H1 (cell line): ENCODE results near the gene IDI2. TPM values are rescaled to one million over a fixed set of nuclear protein-coding genes. Genes with fewer than 3 reads are reported as not detected.

Experiments used
- CTCF ChIA-PET: fragments of 300-600 bp; sonication (Branson Sonifier 250); formaldehyde crosslinking; loops from one replicate; lab custom pipeline; 2021; ENCODE audit not compliant: partially characterized antibody; lab: Charles Lee
- POLR2A ChIA-PET: fragments of 300-600 bp; sonication (Branson Sonifier 250); formaldehyde crosslinking; loops from one replicate; lab custom pipeline; 2021; ENCODE audit warnings: inconsistent platforms; ENCODE audit not compliant: partially characterized antibody; lab: Charles Lee
- DNase-seq, 2 experiments: peaks; one replicate each; pipeline versions ENCODE4 v3.0.0 to v3.0.0-alpha.2; 2010 to 2022; ENCODE audit warnings: low spot score in 2 of 2, low read depth in 1 of 2, mixed read lengths in 1 of 2
- FAIRE-seq: peaks from 2 replicates; lab custom pipeline; 2011; peaks lifted over from hg19 to GRCh38; lab: Jason Lieb, UNC
- H2AFZ ChIP-seq: 2 replicates; pipeline ENCODE4 v1.8.1; 2012; ENCODE audit warnings: low read length, inconsistent platforms
- H2AK5ac ChIP-seq: 2 replicates; pipeline ENCODE4 v1.6.1; 2013; ENCODE audit warnings: low read depth, low read length
- H2BK120ac ChIP-seq: replicated peaks from 2 replicates; pipeline ENCODE3; 2013; ENCODE audit warnings: low read depth, low read length, inconsistent platforms
- H2BK12ac ChIP-seq: 2 replicates; pipeline ENCODE4 v1.6.1; 2013; ENCODE audit warnings: low read depth, low read length
- H2BK15ac ChIP-seq: 2 replicates; pipeline ENCODE4 v1.6.1; 2013; ENCODE audit warnings: low read length
- H2BK20ac ChIP-seq: 2 replicates; pipeline ENCODE4 v1.6.1; 2013; ENCODE audit warnings: low read length
- H2BK5ac ChIP-seq: 2 replicates; pipeline ENCODE4 v1.6.1; 2013; ENCODE audit warnings: low read depth, low read length
- H3K14ac ChIP-seq: 2 replicates; pipeline ENCODE4 v1.6.1; 2013; ENCODE audit warnings: inconsistent platforms; ENCODE audit not compliant: insufficient read length
- H3K18ac ChIP-seq: 2 replicates; pipeline ENCODE4 v1.6.1; 2013; ENCODE audit warnings: low read length; ENCODE audit errors: extremely low read depth
- H3K23ac ChIP-seq: 2 replicates; pipeline ENCODE4 v1.6.1; 2013; ENCODE audit warnings: inconsistent platforms; ENCODE audit not compliant: insufficient read length
- H3K23me2 ChIP-seq: 2 replicates; pipeline ENCODE4 v1.6.1; 2013; ENCODE audit warnings: low read depth, low read length
- H3K27ac ChIP-seq: 2 replicates; pipeline ENCODE4 v1.6.1; 2011; ENCODE audit warnings: low read depth, low read length, inconsistent platforms
- H3K27me3 ChIP-seq, 4 experiments: replicated peaks in 1 of 4; 1 replicate in 1 of 4; 2 replicates in 3 of 4; pipeline versions ENCODE4 v1.6.1 to v1.8.1; 2011 to 2013; ENCODE audit warnings: low read length in 3 of 4, mild to moderate bottlenecking in 3 of 4, inconsistent platforms in 2 of 4, mixed read lengths in 2 of 4, moderate library complexity in 1 of 4; ENCODE audit not compliant: control insufficient read depth in 3 of 4, insufficient read depth in 3 of 4; ENCODE audit errors: extremely low read depth in 1 of 4
- H3K36me3 ChIP-seq, 4 experiments: 2 replicates each; pipeline versions ENCODE4 v1.6.1 to v1.8.1; 2011 to 2013; ENCODE audit warnings: mild to moderate bottlenecking in 4 of 4, low read length in 3 of 4, moderate library complexity in 2 of 4, control low read depth in 1 of 4, inconsistent platforms in 1 of 4; ENCODE audit not compliant: insufficient read depth in 4 of 4, control insufficient read depth in 2 of 4
- H3K4ac ChIP-seq: replicated peaks from 2 replicates; pipeline ENCODE3; 2013; ENCODE audit warnings: low read length, low read depth, mixed read lengths, inconsistent platforms; ENCODE audit not compliant: insufficient read length
- H3K4me1 ChIP-seq, 4 experiments: replicated peaks in 1 of 4; 1 replicate in 1 of 4; 2 replicates in 3 of 4; pipeline versions ENCODE4 v1.6.1 to v1.8.1; 2011 to 2013; ENCODE audit warnings: low read length in 3 of 4, inconsistent platforms in 2 of 4, mixed read lengths in 1 of 4; ENCODE audit not compliant: insufficient read depth in 4 of 4, control insufficient read depth in 3 of 4
- H3K4me2 ChIP-seq, 2 experiments: 2 replicates each; pipeline versions ENCODE4 v1.6.1 to v1.8.1; 2011 to 2013; ENCODE audit warnings: low read depth in 2 of 2, low read length in 2 of 2, control low read depth in 1 of 2, inconsistent platforms in 1 of 2, mild to moderate bottlenecking in 1 of 2; ENCODE audit not compliant: insufficient read depth in 1 of 2
- H3K4me3 ChIP-seq, 4 experiments: fragments of 200-600, 300-600 bp in 1 of 4; sonication (generic), shearing (Covaris generic), sonication (Bioruptor Twin) in 1 of 4; 2 replicates each; pipeline versions ENCODE4 v1.5.1 to v1.8.1; 2011 to 2016; ENCODE audit warnings: low read length in 4 of 4, low read depth in 3 of 4, control low read depth in 2 of 4, inconsistent platforms in 2 of 4, mild to moderate bottlenecking in 2 of 4, mixed read lengths in 1 of 4, moderate library complexity in 1 of 4; ENCODE audit not compliant: insufficient read depth in 2 of 4; ENCODE audit errors: extremely low read depth in 1 of 4
- H3K56ac ChIP-seq: replicated peaks from 2 replicates; pipeline ENCODE3; 2013; ENCODE audit warnings: low read depth, mild to moderate bottlenecking, mixed read lengths, low read length, inconsistent platforms; ENCODE audit not compliant: insufficient read length
- H3K79me1 ChIP-seq: 2 replicates; pipeline ENCODE4 v1.6.1; 2013; ENCODE audit warnings: low read depth, low read length, control low read depth
- H3K79me2 ChIP-seq, 2 experiments: 2 replicates each; pipeline versions ENCODE4 v1.6.1 to v1.8.1; 2012 to 2013; ENCODE audit warnings: low read length in 2 of 2, mild to moderate bottlenecking in 2 of 2, inconsistent platforms in 1 of 2; ENCODE audit not compliant: insufficient read depth in 2 of 2, control insufficient read depth in 1 of 2
- H3K9ac ChIP-seq, 4 experiments: replicated peaks in 1 of 4; 1 replicate in 1 of 4; 2 replicates in 3 of 4; pipeline versions ENCODE4 v1.6.1 to v1.8.1; 2011 to 2013; ENCODE audit warnings: low read depth in 3 of 4, low read length in 3 of 4, control low read depth in 2 of 4, mild to moderate bottlenecking in 2 of 4, moderate library complexity in 2 of 4, inconsistent platforms in 1 of 4; ENCODE audit errors: extremely low read depth in 1 of 4
- H3K9me3 ChIP-seq, 2 experiments: 2 replicates each; pipeline versions ENCODE4 v1.6.1 to v1.8.1; 2012 to 2013; ENCODE audit warnings: mild to moderate bottlenecking in 2 of 2, moderate library complexity in 2 of 2, control low read depth in 1 of 2, inconsistent platforms in 1 of 2, low read depth in 1 of 2, low read length in 1 of 2, mixed read lengths in 1 of 2; ENCODE audit not compliant: insufficient read depth in 2 of 2
- H4K20me1 ChIP-seq, 2 experiments: replicated peaks in 1 of 2; 2 replicates each; pipeline versions ENCODE3 to v1.8.1; 2011 to 2013; ENCODE audit warnings: inconsistent platforms in 2 of 2, low read length in 2 of 2, mild to moderate bottlenecking in 1 of 2; ENCODE audit not compliant: insufficient read depth in 2 of 2, control insufficient read depth in 1 of 2
- H4K5ac ChIP-seq: 2 replicates; pipeline ENCODE4 v1.6.1; 2013; ENCODE audit warnings: low read length, low read depth, mixed read lengths, inconsistent platforms; ENCODE audit not compliant: insufficient read length
- H4K8ac ChIP-seq: 2 replicates; pipeline ENCODE4 v1.8.0; 2013; ENCODE audit warnings: mild to moderate bottlenecking, moderate library complexity, low read length, inconsistent platforms; ENCODE audit not compliant: insufficient read depth; ENCODE audit errors: extremely low read depth
- H4K91ac ChIP-seq: replicated peaks from 2 replicates; pipeline ENCODE3; 2013; ENCODE audit warnings: low read length, mixed read lengths, inconsistent platforms; ENCODE audit not compliant: insufficient read length
- EP300 ChIP-seq, 2 experiments: IDR thresholded peaks; 1 replicate in 1 of 2; 2 replicates in 1 of 2; pipeline ENCODE4 v1.6.1; 2011 to 2012; ENCODE audit warnings: low read depth in 2 of 2, low read length in 2 of 2, mild to moderate bottlenecking in 2 of 2, borderline replicate concordance in 1 of 2, inconsistent platforms in 1 of 2, moderate library complexity in 1 of 2
- KDM5A ChIP-seq: fragments of 200-600 bp; IDR thresholded peaks from 2 replicates; pipeline ENCODE4 v1.7.1; 2012; ENCODE audit warnings: mild to moderate bottlenecking, low read length, inconsistent platforms, mixed read lengths
- WGBS, 2 experiments: shearing (Covaris generic) in 1 of 2; methylation state at CpG; one replicate each; pipeline versions ENCODE4 v1.1.6 to v1.1.7; 2013 to 2015; ENCODE audit warnings: low lambda C conversion rate in 2 of 2, mixed read lengths in 2 of 2, inconsistent platforms in 1 of 2, low coverage in 1 of 2, missing lambda C conversion rate in 1 of 2; ENCODE audit not compliant: insufficient replicate concordance in 2 of 2, insufficient coverage in 1 of 2, insufficient read length in 1 of 2; ENCODE audit errors: extremely low coverage in 1 of 2, missing lambda C conversion rate in 1 of 2; 5-methylcytosine and 5-hydroxymethylcytosine counted together
- polyA plus RNA-seq, 7 experiments: library from polyadenylated mRNA; depleted of rRNA in 3 of 7; stranded (reverse) in 5 of 7; unstranded in 2 of 7; fragments of >200 nt in 5 of 7; fragments of 200-250 nt in 2 of 7; gene quantifications; 1 replicate in 5 of 7; 2 replicates in 1 of 7; 4 replicates in 1 of 7; pipeline versions ENCODE4 v1.2.1 to v1.2.3, GENCODE V29; 2011 to 2013; ENCODE audit warnings: missing spikeins in 2 of 7, mixed read lengths in 2 of 7
- total RNA-seq: library from RNA; stranded (reverse); fragmentation: NEBNext Ultra II Directional; extraction: Animal tissue kit (Norgen Biotek cat#: 25700); gene quantifications from 2 replicates; pipeline ENCODE4 v1.2.1, GENCODE V29; 2021

The IDI2 gene
- total and polyA plus RNA-seq, 2 of the 8 experiments (the other 6 are each of a cell fraction or from before 2014, with no cell fraction given), result not detected

DNA sequence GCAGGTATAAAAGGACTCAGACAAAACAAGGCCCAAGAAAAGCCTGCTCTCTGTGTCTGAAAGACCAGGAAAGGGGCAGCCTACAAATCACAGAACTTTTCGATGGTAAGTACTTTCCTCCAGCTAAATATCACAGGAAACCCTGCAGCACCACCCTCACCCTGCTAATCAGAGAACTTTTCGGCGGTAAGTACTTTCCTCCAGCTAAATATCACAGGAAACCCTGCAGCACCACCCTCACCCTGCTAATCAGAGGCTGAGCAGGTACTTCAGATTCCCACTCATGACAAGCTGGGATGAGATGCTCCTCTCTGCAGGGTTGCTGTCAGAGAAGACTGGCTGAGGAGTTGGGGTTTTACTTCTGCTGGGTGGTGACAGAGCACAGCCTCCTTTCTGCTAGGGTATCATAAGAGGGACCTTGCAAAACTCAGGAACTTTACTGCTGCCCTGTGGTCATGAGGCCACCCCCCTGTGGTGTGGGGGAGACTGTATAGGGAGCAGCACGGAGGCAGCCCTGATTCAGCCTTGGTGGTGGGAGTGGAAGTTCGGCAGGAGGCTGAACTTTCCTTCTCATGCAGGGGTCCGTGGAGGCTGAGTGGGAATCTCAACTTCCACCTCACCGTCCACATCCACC is 37.7 kb upstream of the IDI2 start:
- H3K14ac ChIP-seq, result no peak overlapping the region
- DNase-seq, result no peak
- no peak overlapping the region for H4K91ac ChIP-seq
- no peaks in the 10 kb centered on the region for H3K23me2 ChIP-seq
- H4K5ac ChIP-seq, result no peak overlapping the region
- peaks cover 1 to 3% of the 10 kb centered on the region in 2 experiments for H4K20me1 ChIP-seq
- H3K4me3 ChIP-seq, result no peak overlapping the region
- no peak overlapping the region for H2AFZ ChIP-seq
- FAIRE-seq, result no peak
- H3K27ac ChIP-seq, result no peak overlapping the region
- ChIA-PET CTCF (interaction anchor here (2.8 kb wide), 1 partner anchor 11 kb away, joined by 13 read pairs; no protein-coding TSS in a partner anchor), POLR2A (interaction anchor here (0.6 to 1.1 kb wide), 3 partner anchors 14 to 275 kb away, joined by 3 to 4 read pairs (median 3); partner anchors contain the start of gene IDI1)
- H3K9me3 ChIP-seq, result no peaks in the 10 kb centered on the region
- H3K36me3 ChIP-seq, result no peaks in the 10 kb centered on the region
- peaks cover 0 to 37% of the 10 kb centered on the region in 2 experiments; a peak in 2 of 4 replicates for H3K79me2 ChIP-seq
- no peak overlapping the region for H2AK5ac ChIP-seq
- H2BK120ac ChIP-seq, result no peak overlapping the region
- WGBS, 2 experiments, result 82% methylated on average over 7 of the region's 7 CpGs; no CpG with 5 or more reads in 1 of the 2 experiments
- no peak overlapping the region for H2BK20ac ChIP-seq
- H3K4ac ChIP-seq, result no peak overlapping the region
- H2BK15ac ChIP-seq, result no peak overlapping the region
- no peak overlapping the region for H4K8ac ChIP-seq
- no peak overlapping the region for H3K56ac ChIP-seq
- no peak overlapping the region for H2BK5ac ChIP-seq
- H3K27me3 ChIP-seq, result no peaks in the 10 kb centered on the region
- H2BK12ac ChIP-seq, result no peak overlapping the region
- no peak overlapping the region for H3K18ac ChIP-seq
- H3K79me1 ChIP-seq, result peaks cover 7% of the 10 kb centered on the region; the same call in 1 of the 2 replicates
- H3K23ac ChIP-seq, result no peak overlapping the region
- H3K9ac ChIP-seq, result no peak overlapping the region
- H3K4me1 ChIP-seq, result no peaks in the 10 kb centered on the region
- H3K4me2 ChIP-seq, result no peak overlapping the region
- TF ChIP-seq KDM5A, result no peak
- TF ChIP-seq EP300 (IDR thresholded peaks at IDR 0.05; ENCODE audit: borderline replicate concordance in 1 of 2, low read depth in 2 of 2, low read length in 2 of 2), result no peak
